SU-DHL-6 (cell line): ENCODE data around the gene EIF4G2.
"Not testable (repeated sequence)": the region's sequence is repeated elsewhere in the genome, so short reads cannot be mapped to it uniquely, and the experiment has no call there.

Experiments used
- CTCF ChIP-seq: fragments of 200-600 bp; sonication (generic); IDR thresholded peaks from one replicate; pipeline ENCODE4 v1.5.1; 2017; ENCODE audit warnings: antibody characterized with exemption, mild to moderate bottlenecking, low read length, moderate library complexity; ENCODE audit not compliant: insufficient read depth, poor library complexity, severe bottlenecking
- EZH2phosphoT487 ChIP-seq: fragments of 200-600 bp; sonication (generic), shearing (Covaris generic); conservative IDR thresholded peaks from 2 replicates; pipeline ENCODE4 v1.6.1; 2018; ENCODE audit warnings: mild to moderate bottlenecking, antibody characterized with exemption, low read length, moderate library complexity, mixed read lengths

GRCh38 chr11:10836884-10837283, 28.2 kb upstream of the EIF4G2 start:
- not testable (repeated sequence) for TF ChIP-seq CTCF, EZH2phosphoT487
